HepG2 (cell line): ENCODE results near the gene APOBEC3B. TPM values are rescaled to one million over a fixed set of nuclear protein-coding genes. Genes with fewer than 3 reads are reported as not detected.
"Not testable (repeated sequence)": the region's sequence is repeated elsewhere in the genome, so short reads cannot be mapped to it uniquely, and the experiment has no call there.

Source experiments
- ATAC-seq: fragments of 200-7000 bp; cut with Tn5 transposase; 3 replicates; pipeline ENCODE4 v1.9.1; 2020; ENCODE audit warnings: mild to moderate bottlenecking, moderate library complexity
- BruUV-seq: library from RNA; stranded (reverse); fragments of 400-500 nt; replicated peaks from 2 replicates; lab custom pipeline; 2021; lab: Mats Ljungman, UMichigan
- CTCF ChIA-PET: fragments of 300-600 bp; formaldehyde crosslinking; extraction: SDS; loops from one replicate; lab custom pipeline; 2021; ENCODE audit warnings: low total read pairs, inconsistent platforms, low intra/inter-chr PET ratio; lab: Yijun Ruan, JAX
- POLR2A ChIA-PET: fragments of 350-600 bp; sonication (Branson Sonifier 250); formaldehyde crosslinking; loops from one replicate; lab custom pipeline; 2020; ENCODE audit warnings: antibody characterized with exemption, inconsistent platforms; lab: Yijun Ruan, JAX
- DNase-seq: peaks from one replicate; pipeline ENCODE4 v3.0.0-alpha.2; 2015; ENCODE audit warnings: low spot score
- FAIRE-seq: peaks from 3 replicates; lab custom pipeline; 2011; peaks lifted over from hg19 to GRCh38; lab: Jason Lieb, UNC
- H2AFZ ChIP-seq: one replicate; pipeline ENCODE4 v1.6.1; 2011; ENCODE audit warnings: low read length, inconsistent platforms
- H3K27ac ChIP-seq: fragments of 300-600 bp; 3 replicates; pipeline ENCODE4 v1.8.0; 2011; ENCODE audit warnings: mixed run types, mild to moderate bottlenecking, mixed read lengths, low read length, inconsistent platforms; ENCODE audit not compliant: insufficient read depth; ENCODE audit errors: extremely low read length
- H3K27me3 ChIP-seq, 2 experiments: fragments of 200-600 bp in 1 of 2; 2 replicates in 1 of 2; 3 replicates in 1 of 2; pipeline versions ENCODE4 v1.6.0 to v1.8.0; 2011; ENCODE audit warnings: low read length in 2 of 2, mild to moderate bottlenecking in 2 of 2, moderate library complexity in 2 of 2, inconsistent platforms in 1 of 2; ENCODE audit not compliant: insufficient read depth in 2 of 2, control insufficient read depth in 1 of 2
- H3K36me3 ChIP-seq, 2 experiments: fragments of 200-600 bp in 1 of 2; replicated peaks in 1 of 2; 2 replicates in 1 of 2; 3 replicates in 1 of 2; pipeline versions ENCODE4 v1.5.1 to v1.8.0; 2011; ENCODE audit warnings: low read length in 2 of 2, inconsistent platforms in 1 of 2; ENCODE audit not compliant: insufficient read depth in 2 of 2, control insufficient read depth in 1 of 2
- H3K4me1 ChIP-seq: 2 replicates; pipeline ENCODE4 v1.5.1; 2012; ENCODE audit warnings: low read length, inconsistent platforms; ENCODE audit not compliant: insufficient read depth
- H3K4me2 ChIP-seq: 2 replicates; pipeline ENCODE4 v1.6.0; 2011; ENCODE audit warnings: low read depth, low read length, inconsistent platforms
- H3K4me3 ChIP-seq, 3 experiments: fragments of 200-600 bp in 1 of 3; sonication (generic), shearing (Covaris generic) in 1 of 3; replicated peaks in 1 of 3; 2 replicates each; pipeline ENCODE4 v1.5.1; 2011 to 2016; ENCODE audit warnings: low read length in 3 of 3, inconsistent platforms in 2 of 3, low read depth in 2 of 3, mild to moderate bottlenecking in 2 of 3, control low read depth in 1 of 3, mixed read lengths in 1 of 3; ENCODE audit not compliant: insufficient read depth in 1 of 3
- H3K79me2 ChIP-seq: one replicate; pipeline ENCODE4 v1.6.1; 2011; ENCODE audit warnings: low read length, inconsistent platforms; ENCODE audit not compliant: insufficient read depth
- H3K9ac ChIP-seq: 2 replicates; pipeline ENCODE4 v1.6.0; 2011; ENCODE audit warnings: mild to moderate bottlenecking, low read depth, low read length, inconsistent platforms; ENCODE audit not compliant: insufficient read depth
- H3K9me3 ChIP-seq: 2 replicates; pipeline ENCODE4 v1.5.1; 2012; ENCODE audit warnings: mild to moderate bottlenecking, low read length
- H4K20me1 ChIP-seq: 2 replicates; pipeline ENCODE4 v1.6.0; 2011; ENCODE audit warnings: inconsistent platforms, mild to moderate bottlenecking, low read length, moderate library complexity; ENCODE audit not compliant: insufficient read depth
- NCOA5 ChIP-seq: sonication (generic); formaldehyde crosslinking; IDR thresholded peaks from 2 replicates; pipeline ENCODE4 v1.4.0; 2020; ENCODE audit warnings: missing genetic modification reagents
- ZSCAN25 ChIP-seq: sonication (generic); formaldehyde crosslinking; IDR thresholded peaks from 2 replicates; pipeline ENCODE4 v1.8.0; 2022; ENCODE audit warnings: mild to moderate bottlenecking, missing genetic modification reagents
- WGBS: methylation state at CpG from one replicate; pipeline ENCODE4 v1.1.6; 2017; ENCODE audit warnings: low lambda C conversion rate; 5-methylcytosine and 5-hydroxymethylcytosine counted together
- in situ Hi-C: cut with HindIII; loops from 2 replicates; pipeline ENCODE4 v1.10.0; 2017; ENCODE audit warnings: low pct_unique_long_range_greater_than_20kb; ENCODE audit not compliant: extremely low pct_ligation_motif_present
- intact Hi-C: fragments of 100-400 bp; cut with micrococcal nuclease; formaldehyde crosslinking; loops from one replicate; pipeline ENCODE4 v1.10.0; 2022; ENCODE audit not compliant: unreplicated experiment
- polyA plus RNA-seq, 8 experiments: library from polyadenylated mRNA; depleted of rRNA in 3 of 8; stranded (reverse) in 7 of 8; unstranded in 1 of 8; fragments of >200 nt; fragmentation: Illumina TruSeq in 4 of 8; extraction: Trizol in 4 of 8; gene quantifications; 2 replicates each; pipeline versions ENCODE4 v1.2.1 to v1.2.3, GENCODE V29; 2011 to 2016; ENCODE audit warnings: low read depth in 4 of 8, missing spikeins in 1 of 8, mixed read lengths in 1 of 8; ENCODE audit not compliant: insufficient read depth in 1 of 8
- total RNA-seq, 5 experiments: library from RNA; depleted of rRNA; stranded (reverse); fragments of >200 nt; fragmentation: Illumina TruSeq; extraction: Trizol; gene quantifications; 2 replicates each; pipeline ENCODE4 v1.2.3, GENCODE V29; 2016; ENCODE audit warnings: low read depth in 1 of 5

APOBEC3B gene
- total and polyA plus RNA-seq, 2 of the 13 experiments (the other 11 are each of a cell fraction or from before 2014, with no cell fraction given), result 6.7 to 8.8 TPM

GRCh38 chr22:38944653-38945052 lies 37.5 kb upstream of the APOBEC3B start:
- DNase-seq (no peak), FAIRE-seq (no peak), ATAC-seq (no peak)
- H3K9ac ChIP-seq, result no peak overlapping the region
- POLR2A ChIA-PET, result no interaction called here
- no peaks in the 10 kb centered on the region for H4K20me1 ChIP-seq
- CTCF ChIA-PET, result no interaction called here
- TF ChIP-seq ZSCAN25 (CRISPR knock-in tag) (no peak), NCOA5 (CRISPR knock-in tag) (no peak)
- BruUV-seq, result no TSS peak
- peaks cover 0 to 54% of the 10 kb centered on the region in 2 experiments; a peak in 3 of 5 replicates for H3K27me3 ChIP-seq
- WGBS, result 0% methylated on average over 2 of the region's 7 CpGs
- intact Hi-C loops (no loop called here), in situ Hi-C loops (no loop called here)
- no peaks in the 10 kb centered on the region for H3K4me1 ChIP-seq
- no peaks in the 10 kb centered on the region for H3K36me3 ChIP-seq
- H3K79me2 ChIP-seq, result no peaks in the 10 kb centered on the region
- no peaks in the 10 kb centered on the region for H3K9me3 ChIP-seq
- no peak overlapping the region for H3K4me3 ChIP-seq
- H3K4me2 ChIP-seq, result no peak overlapping the region
- no peak overlapping the region for H2AFZ ChIP-seq
- no peak overlapping the region for H3K27ac ChIP-seq

GRCh38 chr22:38945706-38946338 lies 36.3 kb upstream of the APOBEC3B start:
- POLR2A ChIA-PET, in situ Hi-C loops, BruUV-seq: not testable (repeated sequence)

More at GRCh38 chr22:38945706-38946338, 36.3 kb upstream of the APOBEC3B start:
- H2AFZ ChIP-seq, H3K4me2 ChIP-seq, H3K36me3 ChIP-seq, CTCF ChIA-PET, FAIRE-seq, H3K4me1 ChIP-seq, H3K27ac ChIP-seq, ATAC-seq, H3K4me3 ChIP-seq, H3K79me2 ChIP-seq, DNase-seq, H4K20me1 ChIP-seq, intact Hi-C loops, H3K9me3 ChIP-seq, H3K9ac ChIP-seq: not testable (repeated sequence)
- H3K27me3 ChIP-seq, result peaks cover 0 to 63% of the 10 kb centered on the region in 2 experiments; a peak in 3 of 5 replicates
